Thoracic aorta (tissue), 2 donors: Measurements from ENCODE around the gene ANKRD33B. TPM values are rescaled to one million over a fixed set of nuclear protein-coding genes. Genes with fewer than 3 reads are reported as not detected.

Experiments used
- ATAC-seq: fragments of 150-250 bp; one replicate; pipeline ENCODE4 v1.8.0; 2017; ENCODE audit warnings: low read depth; ENCODE audit not compliant: insufficient number of reproducible peaks, low FRiP score
- DNase-seq: peaks from one replicate; pipeline ENCODE4 v3.0.0-alpha.2; 2020; ENCODE audit warnings: low spot score
- H3K27ac ChIP-seq, 2 donors: fragments of 200-600 bp; sonication (generic); 1 replicate in 1 of 2; 2 replicates in 1 of 2; pipeline ENCODE4 v1.5.1; 2016; ENCODE audit warnings: mild to moderate bottlenecking in 2 of 2, moderate library complexity in 2 of 2
- H3K27me3 ChIP-seq: fragments of 200-600 bp; sonication (generic); replicated peaks from 2 replicates; pipeline ENCODE4 v1.6.0; 2016; ENCODE audit warnings: mild to moderate bottlenecking; ENCODE audit not compliant: insufficient read depth
- H3K36me3 ChIP-seq: fragments of 200-600 bp; sonication (generic); one replicate; pipeline ENCODE4 v1.5.1; 2016
- H3K4me1 ChIP-seq, 2 donors: fragments of 200-600 bp; sonication (generic); 1 replicate in 1 of 2; 2 replicates in 1 of 2; pipeline versions ENCODE4 v1.5.1 to v1.6.0; 2016; ENCODE audit warnings: low read depth in 2 of 2, mild to moderate bottlenecking in 1 of 2; ENCODE audit not compliant: control insufficient read depth in 1 of 2
- H3K4me3 ChIP-seq: fragments of 200-600 bp; sonication (generic); 2 replicates; pipeline ENCODE4 v1.5.1; 2016; ENCODE audit warnings: mild to moderate bottlenecking
- H3K9me3 ChIP-seq: fragments of 200-600 bp; sonication (generic); 2 replicates; pipeline ENCODE4 v1.5.1; 2016
- CTCF ChIP-seq: fragments of 200-600 bp; sonication (generic); IDR thresholded peaks from one replicate; pipeline ENCODE4 v1.5.1; 2019; ENCODE audit warnings: antibody characterized with exemption
- total RNA-seq, 2 donors: library from RNA; depleted of rRNA; stranded (reverse); fragments of >200 nt; gene quantifications; one replicate each; pipeline versions ENCODE4 v1.1.0 to v1.2.3, GENCODE V29; 2016

Gene ANKRD33B
- total RNA-seq, 2 donors from 2014 or later = 4.9 to 5.7 TPM

- H3K4me3 ChIP-seq = no peak overlapping the region
- ATAC-seq (no peak), DNase-seq (no peak)
- H3K27me3 ChIP-seq = no peaks in the 10 kb centered on the region
- H3K4me1 ChIP-seq = no peaks in the 10 kb centered on the region
- H3K27ac ChIP-seq = no peak overlapping the region
- no peaks in the 10 kb centered on the region for H3K9me3 ChIP-seq
- TF ChIP-seq CTCF = no peak
- peaks cover 48% of the 10 kb centered on the region for H3K36me3 ChIP-seq
Measured at GRCh38 chr5:10682801-10683525, 119.1 kb downstream of the ANKRD33B start.

- DNase-seq (no peak), ATAC-seq (no peak)
- peaks cover 33% of the 10 kb centered on the region for H3K36me3 ChIP-seq
- no peaks in the 10 kb centered on the region for H3K27me3 ChIP-seq
- no peak for TF ChIP-seq CTCF
- H3K4me1 ChIP-seq = no peaks in the 10 kb centered on the region
- H3K27ac ChIP-seq = no peak overlapping the region
- H3K9me3 ChIP-seq = no peaks in the 10 kb centered on the region
- H3K4me3 ChIP-seq = no peak overlapping the region
Measured at GRCh38 chr5:10684303-10685086, 120.6 kb downstream of the ANKRD33B start.

GRCh38 chr5:10685115-10685521, 121.2 kb downstream of the ANKRD33B start:
- DNase-seq = no peak
- Histone ChIP-seq H3K4me1 (no peaks in the 10 kb centered on the region), H3K9me3 (no peaks in the 10 kb centered on the region), H3K27ac (no peak overlapping the region), H3K4me3 (no peak overlapping the region), H3K36me3 (peaks cover 27% of the 10 kb centered on the region), H3K27me3 (no peaks in the 10 kb centered on the region)
- no peak for ATAC-seq
- TF ChIP-seq CTCF = no peak

- Histone ChIP-seq H3K27me3 (no peaks in the 10 kb centered on the region), H3K9me3 (no peaks in the 10 kb centered on the region), H3K4me3 (no peak overlapping the region), H3K27ac (no peak overlapping the region), H3K4me1 (no peaks in the 10 kb centered on the region), H3K36me3 (peaks cover 9% of the 10 kb centered on the region)
- DNase-seq (no peak), ATAC-seq (no peak)
- TF ChIP-seq CTCF = no peak
Measured at GRCh38 chr5:10686890-10687289, 123.0 kb downstream of the ANKRD33B start.

- no peak overlapping the region for H3K27ac ChIP-seq
- no peak for DNase-seq
- no peaks in the 10 kb centered on the region for H3K27me3 ChIP-seq
- ATAC-seq = no peak
- H3K9me3 ChIP-seq = no peaks in the 10 kb centered on the region
- no peak for TF ChIP-seq CTCF
- no peaks in the 10 kb centered on the region for H3K4me1 ChIP-seq
- H3K4me3 ChIP-seq = no peak overlapping the region
- H3K36me3 ChIP-seq = no peaks in the 10 kb centered on the region
Measured at GRCh38 chr5:10688651-10689171, 124.8 kb downstream of the ANKRD33B start.
